ENCODE results near the gene SEC62. TPM values are rescaled to one million over a fixed set of nuclear protein-coding genes. Genes with fewer than 3 reads are reported as not detected.

The SEC62 gene
- total and polyA plus RNA-seq, 5 experiments from 2014 or later = 147 to 226 (median 170) TPM

- peaks cover 14 to 50% (median 31%) of the 10 kb centered on the region in 4 donors for H3K4me1 Mint-ChIP-seq
- H3K27ac Mint-ChIP-seq = peak overlapping the region in 1 of 10 donors; percentile 51
- DNase-seq (no peak), ATAC-seq (no peak)
- peaks cover 0 to 10% (median 0%) of the 10 kb centered on the region in 9 donors for H3K9me3 Mint-ChIP-seq
- no peaks in the 10 kb centered on the region for H3K36me3 Mint-ChIP-seq
- H3K27me3 Mint-ChIP-seq = no peaks in the 10 kb centered on the region
- H3K4me3 Mint-ChIP-seq = no peak overlapping the region
- POLR2A ChIA-PET = no interaction called here
These were observed 58.0 kb downstream of the SEC62 start for GRCh38 chr3:170024581-170024980.

- Mint-ChIP-seq H3K36me3 (no peaks in the 10 kb centered on the region), H3K9me3 (peaks cover 0 to 10% (median 0%) of the 10 kb centered on the region in 9 donors), H3K4me1 (peaks cover 20 to 53% (median 36%) of the 10 kb centered on the region in 4 donors), H3K4me3 (peak overlapping the region in 7 of 10 donors; percentile 37 to 73 (median 54)), H3K27ac (peak overlapping the region in 8 of 10 donors; percentile 6 to 87 (median 76)), H3K27me3 (no peaks in the 10 kb centered on the region)
- DNase-seq (peak in 3 of 10 donors; percentile 8 to 46 (median 43)), ATAC-seq (peak; percentile 56 to 73)
- POLR2A ChIA-PET = interaction anchor here (1.2 kb wide), 1 partner anchor 60 kb away, joined by 3 read pairs; the partner anchor contains the start of gene SEC62
These were observed 60.9 kb downstream of the SEC62 start for GRCh38 chr3:170027233-170028102.

GRCh38 chr3:170033489-170033888, 66.9 kb downstream of the SEC62 start:
- Mint-ChIP-seq H3K9me3 (peaks cover 0 to 7% (median 0%) of the 10 kb centered on the region in 9 donors), H3K27ac (peak overlapping the region in 9 of 10 donors; percentile 65 to 96 (median 81)), H3K4me3 (peak overlapping the region; percentile 40 to 74 (median 66)), H3K36me3 (no peaks in the 10 kb centered on the region), H3K4me1 (peaks cover 31 to 65% (median 46%) of the 10 kb centered on the region in 4 donors), H3K27me3 (no peaks in the 10 kb centered on the region)
- peak; percentile 79 to 85 for ATAC-seq
- DNase-seq = peak; percentile 23 to 85 (median 68)
- POLR2A ChIA-PET = interaction anchor here (0.5 to 3.1 kb wide), 9 partner anchors 9 to 269 kb away, joined by 3 to 27 read pairs (median 5); partner anchors contain the start of genes MYNN, PHC3, SEC62 and TERC

- DNase-seq (peak; percentile 65 to 88 (median 78)), ATAC-seq (peak; percentile 68 to 74)
- Mint-ChIP-seq H3K4me1 (peaks cover 25 to 54% (median 36%) of the 10 kb centered on the region in 4 donors), H3K9me3 (peaks cover 0 to 3% (median 0%) of the 10 kb centered on the region in 9 donors), H3K27ac (peak within 1 kb of the TSS in 8 of 10 donors; percentile 2 to 92 (median 84)), H3K4me3 (peak within 1 kb of the TSS; percentile 81 to 93 (median 90)), H3K27me3 (no peaks in the 10 kb centered on the region), H3K36me3 (peaks cover 0 to 5% (median 0%) of the 10 kb centered on the region in 3 donors)
- POLR2A ChIA-PET = interaction anchor here (0.8 to 1.7 kb wide), 4 partner anchors 71 to 274 kb away, joined by 3 to 15 read pairs (median 4); partner anchors contain the start of genes MYNN and SEC62
These were observed 71.1 kb downstream of the SEC62 start, which contains the start of gene GPR160 for GRCh38 chr3:170037463-170038433. Gene GPR160, plus strand, starts transcription at chr3:170037995. Its CDS starts 45,978 bp downstream, at chr3:170083973.

GRCh38 chr3:170038434-170039110, 72.0 kb downstream of the SEC62 start:
- POLR2A ChIA-PET = interaction anchor here (1.0 to 1.9 kb wide), 4 partner anchors 17 to 173 kb away, joined by 4 to 15 read pairs (median 6); partner anchors contain the start of gene SEC62
- Mint-ChIP-seq H3K27me3 (no peaks in the 10 kb centered on the region), H3K4me3 (peak overlapping the region; percentile 81 to 93 (median 90)), H3K36me3 (peaks cover 0 to 8% (median 0%) of the 10 kb centered on the region in 3 donors), H3K9me3 (peaks cover 0 to 2% (median 0%) of the 10 kb centered on the region in 9 donors), H3K27ac (peak overlapping the region in 8 of 10 donors; percentile 2 to 92 (median 84)), H3K4me1 (peaks cover 18 to 46% (median 30%) of the 10 kb centered on the region in 4 donors)
- ATAC-seq (peak; percentile 28 to 40), DNase-seq (peak; percentile 22 to 70 (median 36))

- peak overlapping the region in 2 of 10 donors; percentile 30 to 86 for H3K27ac Mint-ChIP-seq
- no peak for DNase-seq
- peaks cover 0 to 8% (median 3%) of the 10 kb centered on the region in 3 donors for H3K36me3 Mint-ChIP-seq
- no peak for ATAC-seq
- POLR2A ChIA-PET = interaction anchor here (1.8 to 1.9 kb wide), 2 partner anchors 13 to 19 kb away, joined by 4 to 6 read pairs; no protein-coding TSS in a partner anchor
- no peaks in the 10 kb centered on the region for H3K27me3 Mint-ChIP-seq
- H3K9me3 Mint-ChIP-seq = no peaks in the 10 kb centered on the region
- peak overlapping the region in 1 of 10 donors; percentile 14 for H3K4me3 Mint-ChIP-seq
- peaks cover 18 to 50% (median 33%) of the 10 kb centered on the region in 4 donors for H3K4me1 Mint-ChIP-seq
These were observed 73.8 kb downstream of the SEC62 start for GRCh38 chr3:170040418-170040817.

GRCh38 chr3:170043506-170043905, 76.9 kb downstream of the SEC62 start:
- H3K27ac Mint-ChIP-seq = peak overlapping the region in 1 of 10 donors; percentile 49
- peaks cover 0 to 8% (median 3%) of the 10 kb centered on the region in 3 donors for H3K36me3 Mint-ChIP-seq
- H3K4me3 Mint-ChIP-seq = no peak overlapping the region
- POLR2A ChIA-PET = interaction anchor here (0.7 kb wide), 1 partner anchor 272 kb away, joined by 3 read pairs; no protein-coding TSS in a partner anchor
- DNase-seq (no peak), ATAC-seq (no peak)
- H3K4me1 Mint-ChIP-seq = peaks cover 17 to 50% (median 29%) of the 10 kb centered on the region in 4 donors
- no peaks in the 10 kb centered on the region for H3K9me3 Mint-ChIP-seq
- no peaks in the 10 kb centered on the region for H3K27me3 Mint-ChIP-seq

GRCh38 chr3:170044271-170044670, 77.7 kb downstream of the SEC62 start:
- POLR2A ChIA-PET = no interaction called here
- Mint-ChIP-seq H3K9me3 (no peaks in the 10 kb centered on the region), H3K27me3 (no peaks in the 10 kb centered on the region), H3K27ac (peak overlapping the region in 2 of 10 donors; percentile 19 to 27), H3K36me3 (peaks cover 0 to 8% (median 4%) of the 10 kb centered on the region in 3 donors), H3K4me3 (no peak overlapping the region), H3K4me1 (peaks cover 16 to 43% (median 27%) of the 10 kb centered on the region in 4 donors)
- ATAC-seq (no peak), DNase-seq (no peak)

- Mint-ChIP-seq H3K9me3 (no peaks in the 10 kb centered on the region), H3K4me1 (peaks cover 14 to 37% (median 26%) of the 10 kb centered on the region in 4 donors), H3K27ac (peak overlapping the region; percentile 2 to 83 (median 60)), H3K36me3 (peaks cover 0 to 8% (median 5%) of the 10 kb centered on the region in 3 donors), H3K27me3 (no peaks in the 10 kb centered on the region), H3K4me3 (peak overlapping the region in 7 of 10 donors; percentile 8 to 56 (median 34))
- DNase-seq (peak in 1 of 10 donors; percentile 2), ATAC-seq (peak in 1 of 2 donors; percentile 54)
- POLR2A ChIA-PET = no interaction called here
These were observed 78.2 kb downstream of the SEC62 start for GRCh38 chr3:170044795-170045244.

GRCh38 chr3:170046269-170047132, 79.9 kb downstream of the SEC62 start:
- peak overlapping the region in 7 of 10 donors; percentile 18 to 77 (median 56) for H3K27ac Mint-ChIP-seq
- DNase-seq = no peak
- H3K4me1 Mint-ChIP-seq = peaks cover 11 to 26% (median 23%) of the 10 kb centered on the region in 4 donors
- H3K27me3 Mint-ChIP-seq = no peaks in the 10 kb centered on the region
- POLR2A ChIA-PET = interaction anchor here (0.8 kb wide), 1 partner anchor 81 kb away, joined by 3 read pairs; no protein-coding TSS in a partner anchor
- H3K4me3 Mint-ChIP-seq = no peak overlapping the region
- peaks cover 0 to 5% (median 5%) of the 10 kb centered on the region in 3 donors for H3K36me3 Mint-ChIP-seq
- no peak for ATAC-seq
- H3K9me3 Mint-ChIP-seq = no peaks in the 10 kb centered on the region

All from naive thymus-derived CD8-positive, alpha-beta T cell (primary cell).